ENCODE data around the gene TLE6. TPM values are rescaled to one million over a fixed set of nuclear protein-coding genes. Genes with fewer than 3 reads are reported as not detected.

Gene TLE6
- total and polyA plus RNA-seq, 2 of the 13 experiments (the other 11 are each of a cell fraction or from before 2014, with no cell fraction given): 0.24 to 5.5 TPM

GRCh38 chr19:3013263-3013725 is 35.9 kb downstream of the TLE6 start:
- FAIRE-seq (no peak), DNase-seq (ENCODE audit: low spot score) (no peak), ATAC-seq (no peak; the same call in 2 of the 3 replicates)
- TF ChIP-seq ZMYM3 (CRISPR knock-in tag; IDR thresholded peaks at IDR 0.05): no peak
- TF ChIP-seq RBM39 (IDR thresholded peaks at IDR 0.05; ENCODE audit: low read depth, low read length, poor library complexity, severe bottlenecking): no peak
- TF ChIP-seq HNRNPUL1 (IDR thresholded peaks at IDR 0.05; ENCODE audit: low read depth, low read length): no peak
- TF ChIP-seq ISX (CRISPR knock-in tag; conservative IDR thresholded peaks at IDR 0.05): no peak
- H2AFZ ChIP-seq (ENCODE audit: low read length): no peak overlapping the region
- H3K36me3 ChIP-seq (replicated peaks in 1 of 2; ENCODE audit: control insufficient read depth in 1 of 2, insufficient read depth in 2 of 2, low read length in 2 of 2): no peaks in the 10 kb centered on the region
- H3K27ac ChIP-seq (ENCODE audit: extremely low read length, insufficient read depth, low read length): no peak overlapping the region
- H3K4me1 ChIP-seq (ENCODE audit: insufficient read depth, low read length): peaks cover 11% of the 10 kb centered on the region
- no peaks in the 10 kb centered on the region for H3K9me3 ChIP-seq (ENCODE audit: low read length)
- no TSS peak for BruUV-seq (replicated peaks)
- in situ Hi-C loops (cut with HindIII; ENCODE audit: extremely low pct_ligation_motif_present, low pct_unique_long_range_greater_than_20kb): no loop called here
- 17% methylated on average over 6 of the region's 7 CpGs for WGBS (ENCODE audit: low lambda C conversion rate)
- H3K9ac ChIP-seq (ENCODE audit: insufficient read depth, low read depth, low read length): no peak overlapping the region
- no peak overlapping the region for H3K4me3 ChIP-seq (replicated peaks in 1 of 3; ENCODE audit: insufficient read depth in 1 of 3, low read depth in 2 of 3, low read length in 3 of 3)
- H3K4me2 ChIP-seq (ENCODE audit: low read depth, low read length): no peak overlapping the region
- intact Hi-C loops (cut with micrococcal nuclease; ENCODE audit: unreplicated experiment): no loop called here
- peaks cover 2 to 13% of the 10 kb centered on the region in 2 experiments; a peak in 3 of 5 replicates for H3K27me3 ChIP-seq (ENCODE audit: control insufficient read depth in 1 of 2, insufficient read depth in 2 of 2, low read length in 2 of 2)
- no peaks in the 10 kb centered on the region for H3K79me2 ChIP-seq (ENCODE audit: insufficient read depth, low read length)
- H4K20me1 ChIP-seq (ENCODE audit: insufficient read depth, low read length): no peaks in the 10 kb centered on the region
- ChIA-PET POLR2A (no interaction called here), CTCF (ENCODE audit: low intra/inter-chr PET ratio, low total read pairs) (no interaction called here)

- FAIRE-seq: no peak
- no TSS peak for BruUV-seq (replicated peaks)
- H3K4me2 ChIP-seq (ENCODE audit: low read depth, low read length): no peak overlapping the region
- H3K9ac ChIP-seq (ENCODE audit: insufficient read depth, low read depth, low read length): no peak overlapping the region
- H3K27ac ChIP-seq (ENCODE audit: extremely low read length, insufficient read depth, low read length): no peak overlapping the region
- ATAC-seq: no peak
- H3K4me3 ChIP-seq (replicated peaks in 1 of 3; ENCODE audit: insufficient read depth in 1 of 3, low read depth in 2 of 3, low read length in 3 of 3): no peak overlapping the region
- H3K27me3 ChIP-seq (ENCODE audit: control insufficient read depth in 1 of 2, insufficient read depth in 2 of 2, low read length in 2 of 2): peaks cover 2 to 12% of the 10 kb centered on the region in 2 experiments; a peak in 3 of 5 replicates
- no peaks in the 10 kb centered on the region for H4K20me1 ChIP-seq (ENCODE audit: insufficient read depth, low read length)
- ChIA-PET CTCF (ENCODE audit: low intra/inter-chr PET ratio, low total read pairs) (no interaction called here), POLR2A (no interaction called here)
- peaks cover 10% of the 10 kb centered on the region; the same call in 1 of the 2 replicates for H3K4me1 ChIP-seq (ENCODE audit: insufficient read depth, low read length)
- in situ Hi-C loops (cut with HindIII; ENCODE audit: extremely low pct_ligation_motif_present, low pct_unique_long_range_greater_than_20kb) (no loop called here), intact Hi-C loops (cut with micrococcal nuclease; ENCODE audit: unreplicated experiment) (no loop called here)
- DNase-seq (ENCODE audit: low spot score): no peak
- WGBS (ENCODE audit: low lambda C conversion rate): 85% methylated on average over 4 of the region's 8 CpGs
- no peaks in the 10 kb centered on the region for H3K79me2 ChIP-seq (ENCODE audit: insufficient read depth, low read length)
- no peaks in the 10 kb centered on the region for H3K36me3 ChIP-seq (replicated peaks in 1 of 2; ENCODE audit: control insufficient read depth in 1 of 2, insufficient read depth in 2 of 2, low read length in 2 of 2)
- TF ChIP-seq ETS1 (CRISPR knock-in tag; IDR thresholded peaks at IDR 0.05): no peak
- TF ChIP-seq ZNF629 (CRISPR knock-in tag; conservative IDR thresholded peaks at IDR 0.05): peak; percentile 72
- TF ChIP-seq ZNF335 (CRISPR knock-in tag; IDR thresholded peaks at IDR 0.05): no peak
- no peaks in the 10 kb centered on the region for H3K9me3 ChIP-seq (ENCODE audit: low read length)
- no peak overlapping the region for H2AFZ ChIP-seq (ENCODE audit: low read length)
Measured at GRCh38 chr19:3014135-3014534, 36.8 kb downstream of the TLE6 start.

All from HepG2 (cell line).